Measurements from ENCODE around the gene MAGEF1. TPM values are rescaled to one million over a fixed set of nuclear protein-coding genes. Genes with fewer than 3 reads are reported as not detected.

MAGEF1 gene
- total and polyA plus RNA-seq, 10 of the 15 experiments (the other 5 are each of a cell fraction or from before 2014, with no cell fraction given) = 2.3 to 62.2 (median 27.1) TPM

DNA sequence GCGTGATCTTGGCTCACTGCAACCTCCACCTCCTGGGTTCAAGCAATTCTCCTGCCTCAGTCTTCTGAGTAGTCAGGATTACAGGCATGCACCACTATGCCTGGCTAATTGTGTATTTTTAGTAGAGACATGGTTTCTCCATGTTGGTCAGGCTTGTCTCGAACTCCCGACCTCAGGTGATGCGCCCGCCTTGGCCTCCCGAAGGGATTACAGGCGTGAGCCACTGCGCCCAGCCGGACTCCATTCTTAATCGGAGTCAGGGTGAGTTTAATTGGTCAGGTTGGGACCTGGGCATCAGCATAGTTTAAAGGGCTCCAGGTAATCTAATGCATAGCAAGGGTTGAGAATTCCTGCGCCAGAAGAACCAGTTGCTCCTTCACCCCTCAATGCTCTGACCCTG is 29.2 kb downstream of the MAGEF1 start:
- H3K4me3 ChIP-seq = no peak overlapping the region
- H3K36me3 ChIP-seq (ENCODE audit: control insufficient read depth in 2 of 2, insufficient read depth in 2 of 2, low read length in 1 of 2) = no peaks in the 10 kb centered on the region
- no peak overlapping the region for H2AFZ ChIP-seq (ENCODE audit: control insufficient read depth, low read depth, low read length)
- intact Hi-C loops (cut with micrococcal nuclease; ENCODE audit: unreplicated experiment) = no loop called here
- in situ Hi-C loops (cut with MboI) = no loop called here
- no peak overlapping the region for H3K4me2 ChIP-seq (ENCODE audit: control insufficient read depth, insufficient read depth)
- ChIA-PET SMC1A (ENCODE audit: uncharacterized antibody, unreplicated experiment) (no interaction called here), RAD21 (ENCODE audit: unreplicated experiment) (no interaction called here), CTCF (no interaction called here), POLR2A (no interaction called here)
- H3K9ac ChIP-seq (ENCODE audit: control insufficient read depth, insufficient read depth, low read length) = no peak overlapping the region
- BruUV-seq (replicated peaks) = no TSS peak
- 63% methylated on average over 11 of the region's 11 CpGs for WGBS (ENCODE audit: insufficient coverage, insufficient replicate concordance, low lambda C conversion rate, missing lambda C conversion rate)
- no peaks in the 10 kb centered on the region for H3K9me3 ChIP-seq (replicated peaks; ENCODE audit: control insufficient read depth, insufficient read depth, low read length)
- H3K27me3 ChIP-seq (replicated peaks in 1 of 2; ENCODE audit: control insufficient read depth in 2 of 2, insufficient read depth in 2 of 2, low read length in 1 of 2) = peaks cover 0 to 8% of the 10 kb centered on the region in 2 experiments
- FAIRE-seq = no peak
- ATAC-seq = no peak
- DNase-seq (ENCODE audit: low read depth, low spot score) = no peak
- H3K27ac ChIP-seq (ENCODE audit: control insufficient read depth, insufficient read depth) = no peak overlapping the region
- no peaks in the 10 kb centered on the region for H4K20me1 ChIP-seq (ENCODE audit: control insufficient read depth, insufficient read depth)
- H3K79me2 ChIP-seq (ENCODE audit: control insufficient read depth, insufficient read depth, low read length) = no peaks in the 10 kb centered on the region
- no peaks in the 10 kb centered on the region for H3K4me1 ChIP-seq (ENCODE audit: control insufficient read depth, insufficient read depth, low read length)
- TF ChIP-seq EZH2 (IDR thresholded peaks at IDR 0.05; ENCODE audit: borderline replicate concordance, control insufficient read depth, low read depth, low read length) = no peak
- no peak for TF ChIP-seq HDAC6 (IDR thresholded peaks at IDR 0.05; ENCODE audit: unreplicated experiment)
- TF ChIP-seq KAT2A (conservative IDR thresholded peaks at IDR 0.05; ENCODE audit: control insufficient read depth, low read depth, low read length) = no peak
- no peak for TF ChIP-seq GABPA (IDR thresholded peaks at IDR 0.05; ENCODE audit: low read depth)
- no peak for TF ChIP-seq PKNOX1 (IDR thresholded peaks at IDR 0.05)
- TF ChIP-seq, protein P1, sequence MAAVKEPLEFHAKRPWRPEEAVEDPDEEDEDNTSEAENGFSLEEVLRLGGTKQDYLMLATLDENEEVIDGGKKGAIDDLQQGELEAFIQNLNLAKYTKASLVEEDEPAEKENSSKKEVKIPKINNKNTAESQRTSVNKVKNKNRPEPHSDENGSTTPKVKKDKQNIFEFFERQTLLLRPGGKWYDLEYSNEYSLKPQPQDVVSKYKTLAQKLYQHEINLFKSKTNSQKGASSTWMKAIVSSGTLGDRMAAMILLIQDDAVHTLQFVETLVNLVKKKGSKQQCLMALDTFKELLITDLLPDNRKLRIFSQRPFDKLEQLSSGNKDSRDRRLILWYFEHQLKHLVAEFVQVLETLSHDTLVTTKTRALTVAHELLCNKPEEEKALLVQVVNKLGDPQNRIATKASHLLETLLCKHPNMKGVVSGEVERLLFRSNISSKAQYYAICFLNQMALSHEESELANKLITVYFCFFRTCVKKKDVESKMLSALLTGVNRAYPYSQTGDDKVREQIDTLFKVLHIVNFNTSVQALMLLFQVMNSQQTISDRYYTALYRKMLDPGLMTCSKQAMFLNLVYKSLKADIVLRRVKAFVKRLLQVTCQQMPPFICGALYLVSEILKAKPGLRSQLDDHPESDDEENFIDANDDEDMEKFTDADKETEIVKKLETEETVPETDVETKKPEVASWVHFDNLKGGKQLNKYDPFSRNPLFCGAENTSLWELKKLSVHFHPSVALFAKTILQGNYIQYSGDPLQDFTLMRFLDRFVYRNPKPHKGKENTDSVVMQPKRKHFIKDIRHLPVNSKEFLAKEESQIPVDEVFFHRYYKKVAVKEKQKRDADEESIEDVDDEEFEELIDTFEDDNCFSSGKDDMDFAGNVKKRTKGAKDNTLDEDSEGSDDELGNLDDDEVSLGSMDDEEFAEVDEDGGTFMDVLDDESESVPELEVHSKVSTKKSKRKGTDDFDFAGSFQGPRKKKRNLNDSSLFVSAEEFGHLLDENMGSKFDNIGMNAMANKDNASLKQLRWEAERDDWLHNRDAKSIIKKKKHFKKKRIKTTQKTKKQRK (IDR thresholded peaks at IDR 0.05; ENCODE audit: low read depth, low read length) = no peak
- TF ChIP-seq, protein P2, sequence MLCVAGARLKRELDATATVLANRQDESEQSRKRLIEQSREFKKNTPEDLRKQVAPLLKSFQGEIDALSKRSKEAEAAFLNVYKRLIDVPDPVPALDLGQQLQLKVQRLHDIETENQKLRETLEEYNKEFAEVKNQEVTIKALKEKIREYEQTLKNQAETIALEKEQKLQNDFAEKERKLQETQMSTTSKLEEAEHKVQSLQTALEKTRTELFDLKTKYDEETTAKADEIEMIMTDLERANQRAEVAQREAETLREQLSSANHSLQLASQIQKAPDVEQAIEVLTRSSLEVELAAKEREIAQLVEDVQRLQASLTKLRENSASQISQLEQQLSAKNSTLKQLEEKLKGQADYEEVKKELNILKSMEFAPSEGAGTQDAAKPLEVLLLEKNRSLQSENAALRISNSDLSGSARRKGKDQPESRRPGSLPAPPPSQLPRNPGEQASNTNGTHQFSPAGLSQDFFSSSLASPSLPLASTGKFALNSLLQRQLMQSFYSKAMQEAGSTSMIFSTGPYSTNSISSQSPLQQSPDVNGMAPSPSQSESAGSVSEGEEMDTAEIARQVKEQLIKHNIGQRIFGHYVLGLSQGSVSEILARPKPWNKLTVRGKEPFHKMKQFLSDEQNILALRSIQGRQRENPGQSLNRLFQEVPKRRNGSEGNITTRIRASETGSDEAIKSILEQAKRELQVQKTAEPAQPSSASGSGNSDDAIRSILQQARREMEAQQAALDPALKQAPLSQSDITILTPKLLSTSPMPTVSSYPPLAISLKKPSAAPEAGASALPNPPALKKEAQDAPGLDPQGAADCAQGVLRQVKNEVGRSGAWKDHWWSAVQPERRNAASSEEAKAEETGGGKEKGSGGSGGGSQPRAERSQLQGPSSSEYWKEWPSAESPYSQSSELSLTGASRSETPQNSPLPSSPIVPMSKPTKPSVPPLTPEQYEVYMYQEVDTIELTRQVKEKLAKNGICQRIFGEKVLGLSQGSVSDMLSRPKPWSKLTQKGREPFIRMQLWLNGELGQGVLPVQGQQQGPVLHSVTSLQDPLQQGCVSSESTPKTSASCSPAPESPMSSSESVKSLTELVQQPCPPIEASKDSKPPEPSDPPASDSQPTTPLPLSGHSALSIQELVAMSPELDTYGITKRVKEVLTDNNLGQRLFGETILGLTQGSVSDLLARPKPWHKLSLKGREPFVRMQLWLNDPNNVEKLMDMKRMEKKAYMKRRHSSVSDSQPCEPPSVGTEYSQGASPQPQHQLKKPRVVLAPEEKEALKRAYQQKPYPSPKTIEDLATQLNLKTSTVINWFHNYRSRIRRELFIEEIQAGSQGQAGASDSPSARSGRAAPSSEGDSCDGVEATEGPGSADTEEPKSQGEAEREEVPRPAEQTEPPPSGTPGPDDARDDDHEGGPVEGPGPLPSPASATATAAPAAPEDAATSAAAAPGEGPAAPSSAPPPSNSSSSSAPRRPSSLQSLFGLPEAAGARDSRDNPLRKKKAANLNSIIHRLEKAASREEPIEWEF (IDR thresholded peaks at IDR 0.05; ENCODE audit: insufficient replicate concordance, low read depth, low read length) = no peak
- TF ChIP-seq ATF3 (IDR thresholded peaks at IDR 0.05; ENCODE audit: borderline replicate concordance, extremely low read depth, low read depth, low read length) = no peak
- TF ChIP-seq SMC3 (IDR thresholded peaks at IDR 0.05; ENCODE audit: borderline replicate concordance, low read length) = no peak
- no peak for TF ChIP-seq CEBPB (IDR thresholded peaks at IDR 0.05; ENCODE audit: borderline replicate concordance in 1 of 2, low read depth in 2 of 2, low read length in 2 of 2)
- no peak for TF ChIP-seq FOXM1 (IDR thresholded peaks at IDR 0.05; ENCODE audit: low read depth, low read length)
- no peak for TF ChIP-seq POLR2AphosphoS5 (IDR thresholded peaks at IDR 0.05; ENCODE audit: low read length)
- no peak for TF ChIP-seq RFX5 (IDR thresholded peaks at IDR 0.05; ENCODE audit: low read depth, low read length)
- no peak for TF ChIP-seq NR2F1 (conservative IDR thresholded peaks at IDR 0.05)

Data from GM12878 (cell line).